Right lobe of liver (tissue), 6 donors: ENCODE results near the gene ASB1. TPM values are rescaled to one million over a fixed set of nuclear protein-coding genes. Genes with fewer than 3 reads are reported as not detected.

Experiments
- ATAC-seq, 4 donors: fragments of 200-7000 bp; cut with Tn5 transposase; one replicate each; pipeline ENCODE4 v1.9.1; 2020; ENCODE audit warnings: mild to moderate bottlenecking in 4 of 4, moderate library complexity in 4 of 4
- DNase-seq, 3 donors: peaks; one replicate each; pipeline ENCODE4 v3.0.0-alpha.2; 2020
- H3K27ac ChIP-seq, 3 donors: fragments of 200-600 bp; one replicate each; pipeline ENCODE4 v1.8.0; 2022
- H3K27me3 ChIP-seq, 2 donors: fragments of 200-600 bp; one replicate each; pipeline ENCODE4 v1.8.0; 2022
- H3K36me3 ChIP-seq, 4 donors: fragments of 200-600 bp; sonication (generic) in 1 of 4; one replicate each; pipeline versions ENCODE4 v1.5.1 to v1.8.0; 2017 to 2022; ENCODE audit warnings: control low read depth in 1 of 4
- H3K4me1 ChIP-seq, 4 donors: fragments of 200-600 bp; sonication (generic) in 1 of 4; one replicate each; pipeline versions ENCODE4 v1.5.1 to v1.8.0; 2017 to 2022; ENCODE audit warnings: control low read depth in 1 of 4
- H3K4me3 ChIP-seq, 3 donors: fragments of 200-600 bp; one replicate each; pipeline ENCODE4 v1.8.0; 2022
- H3K9me3 ChIP-seq, 4 donors: fragments of 200-600 bp; sonication (generic) in 1 of 4; one replicate each; pipeline versions ENCODE4 v1.5.1 to v1.8.0; 2017 to 2022; ENCODE audit warnings: control low read depth in 1 of 4
- POLR2A ChIP-seq: fragments of 450-650 bp; IDR thresholded peaks from one replicate; pipeline ENCODE4 v1.6.1; 2017; ENCODE audit warnings: antibody characterized with exemption, mild to moderate bottlenecking
- WGBS: methylation state at CpG from one replicate; pipeline ENCODE4 v1.1.6; 2018; ENCODE audit warnings: low coverage, low lambda C conversion rate; ENCODE audit not compliant: insufficient coverage; ENCODE audit errors: missing lambda C conversion rate; 5-methylcytosine and 5-hydroxymethylcytosine counted together
- intact Hi-C, 2 donors: fragments of 100-400 bp; cut with DNase I; formaldehyde crosslinking; loops; one replicate each; pipeline versions ENCODE4 v1.11.2 to v1.14.1; 2022
- total RNA-seq, 6 experiments: library from RNA; depleted of rRNA in 2 of 6; stranded (reverse); fragments of >200 nt in 2 of 6; fragmentation: NEBNext Ultra II Directional in 3 of 6; extraction: Animal tissue kit (Norgen Biotek cat#: 25700) in 3 of 6; gene quantifications; one replicate each; pipeline versions ENCODE4 v1.1.0 to v1.2.4, GENCODE V29; 2016 to 2023
- TF ChIP-seq, protein P1 (sequence below), 4 donors: fragments of 200-600 bp in 3 of 4; fragments of 450-650 bp in 1 of 4; IDR thresholded peaks; one replicate each; pipeline versions ENCODE4 v1.5.1 to v1.8.0; 2016 to 2022; ENCODE audit warnings: antibody characterized with exemption in 4 of 4, mild to moderate bottlenecking in 2 of 4
- donor health status: DM: no; HTN: yes; CAD: no.
- donor health status: DM: no; HTN: no; CAD: no.
- donor health status: DM: no; HTN: no; CAD: no.
- donor health status: DM: no; HTN: yes; CAD: no.
- donor health status: DM: no; HTN: yes; CAD: no.

ASB1 gene
- total RNA-seq, 6 experiments from 2014 or later = 6.3 to 18.2 (median 8.4) TPM

DNA sequence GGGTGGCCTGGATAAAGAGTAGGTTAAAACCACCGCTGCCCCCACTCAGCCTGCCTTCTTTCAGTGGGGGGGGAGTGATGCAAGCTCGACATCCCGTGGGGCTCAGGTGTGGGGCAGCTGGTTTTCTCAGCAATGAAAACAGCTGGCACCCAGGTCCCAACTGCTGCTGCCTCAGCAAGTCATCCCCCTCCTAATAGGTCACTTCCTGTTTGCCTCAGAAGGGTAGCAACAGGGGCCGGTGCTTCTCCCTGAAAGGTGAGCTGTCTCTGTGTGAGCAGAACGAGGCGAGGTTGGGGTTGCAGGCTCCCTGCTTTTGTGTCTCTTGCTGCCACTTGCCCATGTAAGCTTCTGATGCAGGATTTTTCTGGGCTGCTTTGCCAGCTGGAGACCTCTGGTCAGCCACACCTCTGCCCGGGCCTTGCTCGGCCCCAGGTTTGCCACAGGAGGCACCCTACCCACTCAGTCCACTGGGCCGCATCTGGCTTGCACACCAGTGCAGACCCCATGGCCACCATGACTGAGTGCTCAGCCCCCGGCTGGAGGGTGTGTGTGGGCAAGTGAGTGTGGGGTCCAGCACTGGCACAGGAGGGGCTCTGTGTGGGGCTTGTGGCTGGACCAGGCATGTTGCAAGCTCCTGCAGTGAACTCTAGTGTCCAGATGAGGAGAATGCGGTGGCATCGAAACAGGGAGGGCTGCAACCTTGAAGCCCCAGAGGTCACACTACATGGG lies 11.5 kb upstream of the ASB1 start:
- intact Hi-C loops = no loop called here
- no peaks in the 10 kb centered on the region for H3K9me3 ChIP-seq
- no peaks in the 10 kb centered on the region for H3K27me3 ChIP-seq
- TF ChIP-seq, protein P1, sequence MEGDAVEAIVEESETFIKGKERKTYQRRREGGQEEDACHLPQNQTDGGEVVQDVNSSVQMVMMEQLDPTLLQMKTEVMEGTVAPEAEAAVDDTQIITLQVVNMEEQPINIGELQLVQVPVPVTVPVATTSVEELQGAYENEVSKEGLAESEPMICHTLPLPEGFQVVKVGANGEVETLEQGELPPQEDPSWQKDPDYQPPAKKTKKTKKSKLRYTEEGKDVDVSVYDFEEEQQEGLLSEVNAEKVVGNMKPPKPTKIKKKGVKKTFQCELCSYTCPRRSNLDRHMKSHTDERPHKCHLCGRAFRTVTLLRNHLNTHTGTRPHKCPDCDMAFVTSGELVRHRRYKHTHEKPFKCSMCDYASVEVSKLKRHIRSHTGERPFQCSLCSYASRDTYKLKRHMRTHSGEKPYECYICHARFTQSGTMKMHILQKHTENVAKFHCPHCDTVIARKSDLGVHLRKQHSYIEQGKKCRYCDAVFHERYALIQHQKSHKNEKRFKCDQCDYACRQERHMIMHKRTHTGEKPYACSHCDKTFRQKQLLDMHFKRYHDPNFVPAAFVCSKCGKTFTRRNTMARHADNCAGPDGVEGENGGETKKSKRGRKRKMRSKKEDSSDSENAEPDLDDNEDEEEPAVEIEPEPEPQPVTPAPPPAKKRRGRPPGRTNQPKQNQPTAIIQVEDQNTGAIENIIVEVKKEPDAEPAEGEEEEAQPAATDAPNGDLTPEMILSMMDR (IDR thresholded peaks at IDR 0.05) = no peak
- TF ChIP-seq POLR2A = no peak
- H3K27ac ChIP-seq = no peak overlapping the region
- no peak overlapping the region for H3K4me3 ChIP-seq
- 62% methylated on average over 6 of the region's 12 CpGs for WGBS
- peak in 1 of 4 donors; percentile 32 for ATAC-seq
- no peaks in the 10 kb centered on the region for H3K4me1 ChIP-seq
- H3K36me3 ChIP-seq = no peaks in the 10 kb centered on the region
- no peak for DNase-seq

DNA sequence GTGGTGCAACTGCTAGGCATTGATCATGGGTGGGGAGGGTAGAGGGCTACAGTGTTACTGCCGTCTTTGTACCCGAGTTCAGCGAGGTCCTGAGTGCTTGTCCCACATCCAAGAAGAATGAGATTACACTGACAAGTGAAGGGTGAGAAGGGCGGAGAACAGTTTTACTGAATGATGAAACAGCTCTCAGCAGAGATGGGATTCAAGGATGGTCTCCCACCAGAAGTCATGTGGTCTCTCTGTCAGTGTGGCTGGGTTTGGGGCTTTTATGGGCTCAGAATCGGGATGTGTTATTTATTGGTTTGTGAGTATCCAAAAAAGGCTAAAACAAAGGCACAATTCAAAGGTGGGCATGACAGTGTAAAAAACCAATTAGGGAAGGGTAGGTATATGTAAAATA lies 10.8 kb upstream of the ASB1 start:
- intact Hi-C loops = no loop called here
- no peak for ATAC-seq

DNA sequence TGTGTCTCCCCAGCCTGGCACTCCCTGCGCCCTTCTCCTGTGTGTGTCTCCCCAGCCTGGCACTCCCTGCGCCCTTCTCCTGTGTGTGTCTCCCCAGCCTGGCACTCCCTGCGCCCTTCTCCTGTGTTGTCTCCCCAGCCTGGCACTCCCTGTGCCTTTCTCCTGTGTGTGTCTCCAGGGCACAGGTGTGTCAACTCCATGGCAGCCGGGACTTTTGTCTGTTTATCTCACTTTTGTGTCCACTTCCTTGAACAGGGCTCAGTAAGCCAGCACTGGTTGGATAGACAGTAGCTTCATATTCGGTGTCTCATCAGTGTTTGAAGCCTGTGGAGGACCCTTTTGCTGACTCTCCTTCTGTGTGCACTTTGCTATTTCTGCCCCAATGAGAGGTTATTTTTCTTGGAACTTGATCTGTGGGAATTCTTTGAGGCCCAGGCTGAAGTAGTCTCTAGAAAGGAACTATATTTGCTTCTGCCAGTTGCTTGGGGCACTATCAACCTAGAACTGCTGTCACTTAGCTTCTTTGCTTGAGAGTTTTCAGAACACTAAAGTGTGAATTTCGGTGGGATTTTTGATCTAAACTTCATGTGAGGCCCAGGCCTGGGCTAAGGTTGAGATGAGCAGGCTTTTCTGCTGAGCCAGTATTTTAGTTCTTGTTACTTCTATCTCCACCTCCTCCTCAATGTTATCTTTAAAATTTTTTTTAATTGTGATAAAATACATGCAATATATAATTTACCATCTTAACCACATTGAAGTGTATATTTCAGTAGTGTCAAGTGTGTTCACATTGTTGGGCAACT lies 8.3 kb upstream of the ASB1 start:
- TF ChIP-seq POLR2A = no peak
- TF ChIP-seq, protein P1 (IDR thresholded peaks at IDR 0.05) = no peak
- no peak overlapping the region for H3K27ac ChIP-seq
- H3K27me3 ChIP-seq = no peaks in the 10 kb centered on the region
- no peak for ATAC-seq
- no peaks in the 10 kb centered on the region for H3K4me1 ChIP-seq
- DNase-seq = no peak
- no peaks in the 10 kb centered on the region for H3K9me3 ChIP-seq
- WGBS = 81% methylated on average over 5 of the region's 6 CpGs
- H3K4me3 ChIP-seq = no peak overlapping the region
- intact Hi-C loops = no loop called here
- H3K36me3 ChIP-seq = no peaks in the 10 kb centered on the region

More for the DNA sequence above, 10.8 kb upstream of the ASB1 start:
- Histone ChIP-seq H3K4me3 (no peak overlapping the region), H3K27me3 (no peaks in the 10 kb centered on the region), H3K36me3 (no peaks in the 10 kb centered on the region), H3K9me3 (no peaks in the 10 kb centered on the region), H3K4me1 (no peaks in the 10 kb centered on the region), H3K27ac (no peak overlapping the region)
- WGBS = 95% methylated on average over 4 of the region's 5 CpGs
- TF ChIP-seq, protein P1 (IDR thresholded peaks at IDR 0.05) = no peak
- no peak for TF ChIP-seq POLR2A
- DNase-seq = no peak

DNA sequence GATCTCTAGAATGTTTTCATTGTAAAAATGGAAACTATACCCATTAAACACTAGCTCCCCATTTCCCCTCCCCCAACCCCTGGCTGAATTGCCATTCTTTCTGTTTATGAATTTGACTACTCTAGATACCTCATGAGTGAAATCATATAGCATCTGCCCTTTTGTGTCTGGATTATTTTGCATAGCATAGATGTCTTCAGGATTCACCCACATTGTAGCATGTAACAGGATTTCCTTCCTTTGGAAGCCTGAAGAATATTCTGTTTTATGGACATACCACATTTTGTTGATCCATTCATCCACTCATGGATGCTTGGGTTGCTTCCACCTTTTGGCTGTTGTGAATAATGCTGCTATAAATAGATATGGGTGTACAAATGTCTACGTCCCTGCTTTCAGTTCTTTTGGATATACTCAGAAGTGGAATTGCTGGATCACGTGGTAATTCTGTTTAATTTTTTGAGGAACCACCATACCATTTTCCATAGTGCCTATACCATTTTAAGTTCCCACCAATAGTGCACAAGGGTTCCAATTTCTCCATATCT lies 7.7 kb upstream of the ASB1 start:
- ATAC-seq (no peak), DNase-seq (no peak)
- H3K27me3 ChIP-seq = no peaks in the 10 kb centered on the region
- no peak overlapping the region for H3K4me3 ChIP-seq
- H3K9me3 ChIP-seq = no peaks in the 10 kb centered on the region
- TF ChIP-seq POLR2A = no peak
- 85% methylated on average over 2 of the region's 2 CpGs for WGBS
- no peak overlapping the region for H3K27ac ChIP-seq
- H3K4me1 ChIP-seq = no peaks in the 10 kb centered on the region
- intact Hi-C loops = no loop called here
- no peaks in the 10 kb centered on the region for H3K36me3 ChIP-seq

DNA sequence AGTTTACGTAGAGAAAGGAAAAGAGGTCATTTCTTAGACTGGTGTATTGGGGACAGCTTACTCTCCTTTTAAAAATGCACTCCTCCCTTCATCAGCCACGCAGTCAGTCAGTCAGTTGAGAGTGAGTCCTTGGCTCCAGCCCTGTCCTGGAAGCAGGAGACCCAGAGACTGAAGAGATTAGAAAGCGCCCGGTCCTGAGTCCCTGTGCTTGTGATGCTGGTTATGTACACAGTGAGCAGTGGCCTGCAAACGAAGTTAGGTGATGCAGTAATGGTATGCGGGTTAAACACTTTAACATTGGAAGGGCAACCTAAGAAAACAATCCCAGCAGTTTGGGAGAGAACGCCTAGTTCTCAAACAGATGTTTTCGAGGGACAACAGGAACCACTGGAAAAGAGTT lies 6.3 kb upstream of the ASB1 start:
- 82% methylated on average over 8 of the region's 8 CpGs for WGBS
- no peaks in the 10 kb centered on the region for H3K36me3 ChIP-seq
- no peaks in the 10 kb centered on the region for H3K27me3 ChIP-seq
- ATAC-seq (no peak), DNase-seq (no peak)
- H3K4me1 ChIP-seq = no peaks in the 10 kb centered on the region
- no peak overlapping the region for H3K27ac ChIP-seq
- no peak for TF ChIP-seq POLR2A
- TF ChIP-seq, protein P1 (IDR thresholded peaks at IDR 0.05) = no peak
- H3K4me3 ChIP-seq = no peak overlapping the region
- H3K9me3 ChIP-seq = no peaks in the 10 kb centered on the region
- intact Hi-C loops = no loop called here
